DND-41 (cell line): Measurements from ENCODE around the gene CACNB4.

ENCODE experiments used
- CTCF ChIP-seq: IDR thresholded peaks from 2 replicates; pipeline ENCODE4 v1.5.1; 2012; ENCODE audit warnings: borderline replicate concordance, low read length, moderate library complexity, mild to moderate bottlenecking; ENCODE audit not compliant: poor library complexity, severe bottlenecking; ENCODE audit errors: extremely low read depth
- EZH2 ChIP-seq: IDR thresholded peaks from 3 replicates; pipeline ENCODE4 v1.6.1; 2012; ENCODE audit warnings: borderline replicate concordance, low read depth, mild to moderate bottlenecking, moderate library complexity, low read length, inconsistent platforms; ENCODE audit not compliant: severe bottlenecking

- TF ChIP-seq CTCF (no peak), EZH2 (no peak)
Observed at GRCh38 chr2:152046940-152047339, 51.9 kb downstream of the CACNB4 start.
